ENCODE results near the gene PTPRG. TPM values are rescaled to one million over a fixed set of nuclear protein-coding genes. Genes with fewer than 3 reads are reported as not detected.

PTPRG gene
- total RNA-seq, 1 donor from 2014 or later = 80.7 TPM

DNA sequence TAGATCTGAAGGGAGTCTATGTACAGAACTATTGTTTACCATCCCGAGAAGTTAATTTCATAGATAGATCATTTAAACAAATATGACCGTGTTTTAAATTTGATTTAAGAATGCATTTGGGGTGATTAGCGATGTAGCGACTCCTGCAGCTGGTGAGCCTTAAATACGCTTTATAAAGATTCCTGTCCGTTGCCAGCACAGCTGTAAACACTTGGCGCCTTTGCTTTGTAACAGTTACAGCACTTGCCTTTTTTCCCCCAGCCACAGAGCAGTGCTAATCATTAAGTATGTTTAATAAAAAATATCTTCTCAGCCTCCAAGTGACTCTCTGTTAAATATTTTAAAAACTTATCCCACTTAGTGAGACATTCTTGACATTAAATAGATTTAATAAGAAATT, 478.2 kb downstream of the PTPRG start:
- DNase-seq (ENCODE audit: low spot score) = no peak
- H3K36me3 Mint-ChIP-seq (ENCODE audit: low read depth, unreplicated experiment) = no peaks in the 10 kb centered on the region
- H3K4me3 Mint-ChIP-seq (ENCODE audit: unreplicated experiment) = no peak overlapping the region
- H3K4me1 Mint-ChIP-seq (ENCODE audit: unreplicated experiment) = no peaks in the 10 kb centered on the region
- H3K9me3 Mint-ChIP-seq (ENCODE audit: unreplicated experiment) = no peaks in the 10 kb centered on the region
- TF ChIP-seq, protein P1, sequence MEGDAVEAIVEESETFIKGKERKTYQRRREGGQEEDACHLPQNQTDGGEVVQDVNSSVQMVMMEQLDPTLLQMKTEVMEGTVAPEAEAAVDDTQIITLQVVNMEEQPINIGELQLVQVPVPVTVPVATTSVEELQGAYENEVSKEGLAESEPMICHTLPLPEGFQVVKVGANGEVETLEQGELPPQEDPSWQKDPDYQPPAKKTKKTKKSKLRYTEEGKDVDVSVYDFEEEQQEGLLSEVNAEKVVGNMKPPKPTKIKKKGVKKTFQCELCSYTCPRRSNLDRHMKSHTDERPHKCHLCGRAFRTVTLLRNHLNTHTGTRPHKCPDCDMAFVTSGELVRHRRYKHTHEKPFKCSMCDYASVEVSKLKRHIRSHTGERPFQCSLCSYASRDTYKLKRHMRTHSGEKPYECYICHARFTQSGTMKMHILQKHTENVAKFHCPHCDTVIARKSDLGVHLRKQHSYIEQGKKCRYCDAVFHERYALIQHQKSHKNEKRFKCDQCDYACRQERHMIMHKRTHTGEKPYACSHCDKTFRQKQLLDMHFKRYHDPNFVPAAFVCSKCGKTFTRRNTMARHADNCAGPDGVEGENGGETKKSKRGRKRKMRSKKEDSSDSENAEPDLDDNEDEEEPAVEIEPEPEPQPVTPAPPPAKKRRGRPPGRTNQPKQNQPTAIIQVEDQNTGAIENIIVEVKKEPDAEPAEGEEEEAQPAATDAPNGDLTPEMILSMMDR (IDR thresholded peaks at IDR 0.05; ENCODE audit: unreplicated experiment) = no peak
- H3K27me3 Mint-ChIP-seq (ENCODE audit: unreplicated experiment) = peaks cover 6% of the 10 kb centered on the region
- H3K27ac Mint-ChIP-seq (ENCODE audit: unreplicated experiment) = no peak overlapping the region

DNA sequence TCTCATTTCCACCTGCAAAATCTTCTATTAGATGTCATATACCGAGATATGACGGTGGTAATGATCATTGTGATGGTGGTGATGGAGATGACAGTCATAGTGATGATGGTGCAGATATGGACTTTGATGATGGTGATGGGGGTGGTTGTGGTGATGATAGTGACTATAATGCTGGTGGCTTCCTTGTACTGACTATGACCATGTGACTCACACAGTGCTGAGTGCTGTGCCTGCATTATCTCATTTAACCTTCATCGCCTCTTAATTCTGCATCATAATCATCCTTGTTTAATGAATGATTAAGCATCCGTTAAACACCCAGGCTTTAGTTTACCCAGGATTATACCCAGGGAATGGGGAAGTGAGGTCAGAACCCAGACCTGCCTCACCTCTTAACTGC, 480.3 kb downstream of the PTPRG start:
- H3K4me3 Mint-ChIP-seq (ENCODE audit: unreplicated experiment) = no peak overlapping the region
- peaks cover 4% of the 10 kb centered on the region for H3K27me3 Mint-ChIP-seq (ENCODE audit: unreplicated experiment)
- H3K36me3 Mint-ChIP-seq (ENCODE audit: low read depth, unreplicated experiment) = no peaks in the 10 kb centered on the region
- H3K9me3 Mint-ChIP-seq (ENCODE audit: unreplicated experiment) = no peaks in the 10 kb centered on the region
- H3K27ac Mint-ChIP-seq (ENCODE audit: unreplicated experiment) = no peak overlapping the region
- H3K4me1 Mint-ChIP-seq (ENCODE audit: unreplicated experiment) = no peaks in the 10 kb centered on the region
- DNase-seq (ENCODE audit: low spot score) = no peak
- TF ChIP-seq, protein P1 (IDR thresholded peaks at IDR 0.05; ENCODE audit: unreplicated experiment) = no peak

DNA sequence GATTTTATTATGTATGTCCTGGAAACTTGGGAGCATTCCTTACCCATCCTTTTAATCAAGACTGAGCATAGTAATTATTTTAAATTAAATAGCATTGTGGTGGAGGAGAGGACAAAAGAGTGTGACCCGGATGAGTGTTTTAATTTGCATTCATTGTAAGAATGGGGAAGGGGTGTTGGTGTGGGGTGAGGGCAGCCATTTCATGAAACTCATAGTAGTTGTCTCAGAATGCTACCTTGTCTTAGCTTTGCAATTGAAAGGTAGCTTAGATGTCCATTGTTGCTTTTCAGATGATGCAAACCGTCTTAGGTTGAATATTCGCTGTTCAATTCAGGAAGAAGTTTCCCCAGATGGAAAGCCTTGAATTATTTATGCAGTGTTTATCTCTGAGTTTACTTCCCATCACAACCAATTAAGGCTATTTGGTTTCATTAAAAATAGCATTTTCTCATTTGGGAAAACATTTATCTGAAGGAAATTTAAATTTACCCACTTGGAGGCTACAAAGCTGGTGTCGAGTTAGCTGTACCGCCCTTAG, 483.6 kb downstream of the PTPRG start:
- TF ChIP-seq, protein P1 (IDR thresholded peaks at IDR 0.05; ENCODE audit: unreplicated experiment) = no peak
- H3K4me1 Mint-ChIP-seq (ENCODE audit: unreplicated experiment) = no peaks in the 10 kb centered on the region
- H3K27ac Mint-ChIP-seq (ENCODE audit: unreplicated experiment) = no peak overlapping the region
- DNase-seq (ENCODE audit: low spot score) = no peak
- peaks cover 4% of the 10 kb centered on the region for H3K27me3 Mint-ChIP-seq (ENCODE audit: unreplicated experiment)
- H3K36me3 Mint-ChIP-seq (ENCODE audit: low read depth, unreplicated experiment) = no peaks in the 10 kb centered on the region
- no peak overlapping the region for H3K4me3 Mint-ChIP-seq (ENCODE audit: unreplicated experiment)
- no peaks in the 10 kb centered on the region for H3K9me3 Mint-ChIP-seq (ENCODE audit: unreplicated experiment)

DNA sequence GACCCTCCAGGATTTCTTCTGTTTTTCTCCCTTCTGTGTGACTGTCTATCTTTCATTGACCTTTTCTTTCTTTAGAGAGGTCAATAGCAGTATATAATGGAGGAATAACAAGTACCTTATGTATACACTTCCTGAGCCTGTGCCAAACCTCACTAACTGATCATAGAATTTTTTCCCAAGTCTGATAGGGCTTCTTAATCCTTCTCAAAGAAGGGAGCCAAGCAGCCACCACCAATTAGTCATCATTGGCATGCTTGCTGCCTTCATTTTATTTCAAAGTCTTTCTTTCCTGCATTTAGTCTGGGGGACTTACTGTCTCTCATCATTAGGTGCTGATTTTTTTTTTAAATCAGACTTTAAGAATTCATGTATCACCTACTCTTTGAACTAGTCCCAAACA, 485.0 kb downstream of the PTPRG start:
- H3K36me3 Mint-ChIP-seq (ENCODE audit: low read depth, unreplicated experiment) = no peaks in the 10 kb centered on the region
- H3K27me3 Mint-ChIP-seq (ENCODE audit: unreplicated experiment) = peaks cover 4% of the 10 kb centered on the region
- DNase-seq (ENCODE audit: low spot score) = no peak
- TF ChIP-seq, protein P1 (IDR thresholded peaks at IDR 0.05; ENCODE audit: unreplicated experiment) = no peak
- peaks cover 10% of the 10 kb centered on the region for H3K4me1 Mint-ChIP-seq (ENCODE audit: unreplicated experiment)
- no peak overlapping the region for H3K27ac Mint-ChIP-seq (ENCODE audit: unreplicated experiment)
- no peaks in the 10 kb centered on the region for H3K9me3 Mint-ChIP-seq (ENCODE audit: unreplicated experiment)
- H3K4me3 Mint-ChIP-seq (ENCODE audit: unreplicated experiment) = no peak overlapping the region

DNA sequence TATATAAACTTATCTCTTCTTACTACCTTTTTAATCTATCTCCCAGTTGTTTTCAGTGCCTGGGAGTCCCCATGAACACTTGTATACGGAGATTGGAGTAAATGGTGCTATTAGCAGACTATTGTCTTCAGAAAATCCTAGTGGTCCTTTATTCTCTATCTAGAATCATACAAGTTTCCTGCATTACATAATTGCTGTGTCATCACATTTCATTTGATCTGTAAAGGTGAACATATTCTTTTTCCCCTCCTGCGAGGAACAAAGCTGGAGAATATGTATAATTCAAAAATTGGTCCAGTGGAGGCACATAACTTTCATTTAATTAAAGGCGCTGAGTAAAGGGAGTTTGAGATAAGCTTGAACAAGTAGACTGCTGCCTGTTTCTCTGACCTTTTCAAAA, 487.2 kb downstream of the PTPRG start:
- TF ChIP-seq, protein P1 (IDR thresholded peaks at IDR 0.05; ENCODE audit: unreplicated experiment) = no peak
- DNase-seq (ENCODE audit: low spot score) = no peak
- H3K9me3 Mint-ChIP-seq (ENCODE audit: unreplicated experiment) = no peaks in the 10 kb centered on the region
- no peak overlapping the region for H3K27ac Mint-ChIP-seq (ENCODE audit: unreplicated experiment)
- H3K4me1 Mint-ChIP-seq (ENCODE audit: unreplicated experiment) = peaks cover 12% of the 10 kb centered on the region
- H3K27me3 Mint-ChIP-seq (ENCODE audit: unreplicated experiment) = no peaks in the 10 kb centered on the region
- H3K36me3 Mint-ChIP-seq (ENCODE audit: low read depth, unreplicated experiment) = no peaks in the 10 kb centered on the region
- H3K4me3 Mint-ChIP-seq (ENCODE audit: unreplicated experiment) = no peak overlapping the region

Measured in endothelial cell (in vitro differentiated cells).